NCI-H69 (cell line): Measurements from ENCODE around the gene USF2.

Experiments
- DNase-seq: peaks from one replicate; lab custom pipeline; 2025; lab: John Stamatoyannopoulos, UW

USF2 gene

DNA sequence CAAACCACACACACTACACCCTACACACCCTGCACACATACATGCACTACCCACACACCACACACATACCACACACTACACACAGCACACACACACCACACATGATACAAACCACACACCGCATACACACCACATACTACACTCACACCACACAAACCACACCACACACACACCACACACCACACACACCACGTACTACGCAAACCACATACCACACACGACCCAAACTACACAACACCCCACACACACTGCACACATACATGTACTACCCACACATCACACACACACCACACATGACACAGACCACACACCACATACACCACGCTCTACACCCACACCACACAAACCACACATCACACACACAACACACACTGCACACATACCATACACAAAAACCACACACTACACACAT is 29.8 kb downstream of the USF2 start:
- DNase-seq, result no peak

DNA sequence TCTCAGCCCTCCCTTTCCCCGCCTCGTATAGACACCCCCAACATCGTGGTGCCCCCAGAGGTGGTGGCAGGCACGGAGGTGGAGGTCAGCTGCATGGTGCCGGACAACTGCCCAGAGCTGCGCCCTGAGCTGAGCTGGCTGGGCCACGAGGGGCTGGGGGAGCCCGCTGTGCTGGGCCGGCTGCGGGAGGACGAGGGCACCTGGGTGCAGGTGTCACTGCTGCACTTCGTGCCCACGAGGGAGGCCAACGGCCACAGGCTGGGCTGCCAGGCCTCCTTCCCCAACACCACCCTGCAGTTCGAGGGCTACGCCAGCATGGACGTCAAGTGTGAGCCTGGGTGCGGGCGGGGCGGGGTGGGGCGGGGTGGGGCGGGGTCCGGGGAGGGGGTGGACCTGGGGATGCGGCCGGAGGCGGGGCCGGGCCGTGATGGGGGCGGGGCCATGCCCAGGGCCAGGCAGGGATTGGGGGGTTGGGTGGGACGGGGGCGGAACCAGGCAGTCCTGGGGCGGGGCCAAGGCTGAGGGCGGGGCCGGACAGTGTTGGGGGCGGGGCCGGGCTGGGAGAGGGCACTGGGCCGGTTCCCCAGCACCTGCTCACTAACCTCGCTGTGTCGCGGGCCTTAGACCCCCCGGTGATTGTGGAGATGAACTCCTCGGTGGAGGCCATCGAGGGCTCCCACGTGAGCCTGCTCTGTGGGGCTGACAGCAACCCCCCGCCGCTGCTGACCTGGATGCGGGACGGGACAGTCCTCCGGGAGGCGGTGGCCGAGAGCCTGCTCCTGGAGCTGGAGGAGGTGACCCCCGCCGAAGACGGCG is 31.0 kb downstream of the USF2 start:
- peak; percentile 11 for DNase-seq

DNA sequence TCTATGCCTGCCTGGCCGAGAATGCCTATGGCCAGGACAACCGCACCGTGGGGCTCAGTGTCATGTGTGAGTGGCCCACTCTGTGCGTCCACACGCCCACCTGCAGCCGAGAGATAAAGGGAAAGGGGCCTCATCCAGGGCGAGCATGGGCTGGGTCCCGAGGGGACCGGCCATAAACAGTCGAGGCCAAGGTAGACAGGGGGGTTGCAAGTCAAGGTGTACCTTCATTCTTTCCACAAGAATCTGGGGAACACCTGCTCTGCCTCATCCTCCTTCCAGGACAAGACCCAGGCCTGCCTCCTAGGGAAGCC is 31.5 kb downstream of the USF2 start:
- no peak for DNase-seq

DNA sequence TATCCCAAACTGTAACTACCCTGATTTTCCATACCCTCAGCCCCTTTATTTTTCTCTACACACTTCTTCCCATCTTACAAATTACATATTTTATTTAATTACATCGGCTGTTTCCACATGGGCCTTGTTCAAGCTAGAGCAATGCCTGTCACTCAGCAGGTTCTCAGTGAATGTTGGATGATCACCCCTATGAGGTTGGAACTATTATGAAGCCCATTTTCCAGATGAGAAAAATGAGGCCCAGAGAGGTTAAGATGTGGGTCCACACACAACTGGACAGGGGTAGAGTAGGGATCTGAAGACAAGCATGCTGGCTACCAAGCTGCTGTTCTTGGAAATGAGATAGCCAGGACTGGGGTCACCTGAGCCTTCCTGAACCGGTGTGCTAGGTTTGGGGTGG is 33.2 kb downstream of the USF2 start:
- no peak for DNase-seq

DNA sequence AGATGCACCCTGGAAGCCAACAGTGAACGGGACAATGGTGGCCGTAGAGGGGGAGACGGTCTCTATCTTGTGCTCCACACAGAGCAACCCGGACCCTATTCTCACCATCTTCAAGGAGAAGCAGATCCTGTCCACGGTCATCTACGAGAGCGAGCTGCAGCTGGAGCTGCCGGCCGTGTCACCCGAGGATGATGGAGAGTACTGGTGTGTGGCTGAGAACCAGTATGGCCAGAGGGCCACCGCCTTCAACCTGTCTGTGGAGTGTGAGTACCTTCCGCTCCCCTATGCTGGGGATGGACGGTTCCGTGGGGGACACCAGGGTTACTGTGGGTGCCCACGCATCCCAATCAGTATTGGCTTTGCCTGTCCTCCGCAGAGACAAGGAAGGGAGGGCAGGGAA is 33.7 kb downstream of the USF2 start:
- no peak for DNase-seq

DNA sequence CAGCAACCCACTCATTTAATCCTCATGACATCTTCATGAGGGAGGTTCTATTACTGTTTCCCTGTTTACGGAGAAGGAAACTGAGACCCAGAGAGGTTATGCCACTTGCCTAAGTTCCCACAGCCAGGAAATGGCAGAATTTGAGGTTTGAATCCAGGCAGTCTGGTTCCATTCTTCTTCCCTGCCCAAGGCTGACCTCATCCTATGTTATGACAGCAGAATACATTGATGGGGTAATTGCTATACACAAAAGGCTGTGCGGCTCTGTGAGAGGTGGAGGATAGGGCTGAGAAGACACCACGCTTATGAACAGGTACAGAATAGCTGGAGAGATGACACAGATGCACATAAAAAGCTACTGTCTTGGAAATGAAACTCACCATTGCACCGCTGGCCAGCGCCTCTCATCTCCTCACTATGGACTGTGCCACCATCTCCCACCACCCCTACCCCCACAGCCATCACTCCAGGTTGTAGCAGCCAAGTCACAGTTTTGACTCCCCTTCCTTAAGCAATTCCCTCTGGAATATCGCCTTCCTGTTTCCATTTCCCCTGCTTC is 34.7 kb downstream of the USF2 start:
- peak; percentile 23 for DNase-seq

DNA sequence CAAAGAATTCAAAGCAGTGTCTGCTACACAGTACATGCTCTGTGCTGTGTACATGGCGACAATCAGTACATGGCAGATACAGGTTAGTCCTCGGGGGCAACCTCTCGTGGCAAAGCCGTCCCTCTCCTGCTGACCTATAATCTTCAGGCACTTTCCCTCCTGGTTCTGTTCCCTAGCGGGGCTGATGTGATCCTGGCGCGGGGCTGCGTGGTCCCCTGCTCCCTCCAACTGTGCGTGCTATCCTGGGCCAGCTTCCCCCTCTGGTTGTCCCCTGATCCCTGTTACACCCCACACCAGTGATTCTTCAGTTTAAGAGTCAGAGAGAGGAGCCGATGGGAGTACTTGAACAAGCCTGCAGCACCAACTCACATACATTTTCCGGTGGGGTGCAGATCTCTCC is 35.3 kb downstream of the USF2 start:
- no peak for DNase-seq

DNA sequence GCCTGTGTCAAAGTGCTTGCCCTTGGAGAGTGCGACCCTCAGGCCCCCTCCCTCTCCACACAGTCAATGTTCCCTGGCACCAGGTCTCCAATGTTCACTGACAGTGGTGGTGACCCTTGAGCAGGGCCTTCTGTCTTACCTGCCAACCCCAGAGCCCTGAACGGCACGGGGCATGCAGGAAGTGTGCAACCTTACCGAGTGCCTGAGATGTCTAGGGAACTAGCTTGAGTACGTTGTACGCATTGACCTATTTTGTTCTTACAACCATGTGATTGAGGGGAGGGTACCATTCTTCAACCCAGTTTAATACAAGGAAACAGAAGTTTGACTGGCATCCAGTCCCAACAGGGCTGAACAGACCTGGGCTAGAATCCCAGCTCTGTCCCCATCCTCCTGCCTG is 36.4 kb downstream of the USF2 start:
- no peak for DNase-seq

DNA sequence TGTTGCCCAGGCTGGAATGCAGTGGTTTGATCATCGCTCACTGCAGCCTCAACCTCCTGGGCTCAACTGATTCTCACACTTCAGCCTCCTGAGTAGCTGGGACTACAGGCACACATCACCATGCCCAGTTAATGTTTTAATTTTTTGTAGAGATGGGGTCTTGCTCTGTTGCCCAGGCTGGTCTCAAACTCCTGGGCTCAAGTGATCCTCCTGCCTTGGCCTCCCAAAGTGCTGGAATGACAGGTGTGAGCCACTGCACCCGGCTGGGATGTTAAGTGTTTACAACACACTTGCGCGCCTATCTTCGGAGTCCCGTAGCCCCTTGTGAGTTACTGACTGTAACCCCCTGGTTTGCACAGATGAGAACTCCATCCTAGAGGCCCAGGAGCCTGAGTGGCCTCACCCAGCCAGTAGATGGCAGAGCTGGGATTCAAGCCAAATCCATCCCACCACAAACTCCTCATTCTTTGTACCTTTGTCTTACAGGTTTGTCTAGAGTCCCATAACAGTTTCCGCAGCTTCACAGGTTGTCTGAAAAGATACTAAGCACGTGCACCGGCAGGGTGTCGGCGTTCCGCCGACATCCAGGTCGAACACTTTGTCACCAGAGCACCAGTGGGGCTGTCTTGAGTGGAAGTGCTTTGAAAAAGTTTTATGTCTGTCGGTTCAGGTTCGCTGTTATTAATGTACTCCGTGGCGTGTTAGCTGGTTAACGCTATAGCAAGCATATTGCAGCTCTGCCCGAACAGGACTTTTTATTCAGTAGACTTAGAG is 37.9 kb downstream of the USF2 start:
- peak; percentile 20 for DNase-seq

DNA sequence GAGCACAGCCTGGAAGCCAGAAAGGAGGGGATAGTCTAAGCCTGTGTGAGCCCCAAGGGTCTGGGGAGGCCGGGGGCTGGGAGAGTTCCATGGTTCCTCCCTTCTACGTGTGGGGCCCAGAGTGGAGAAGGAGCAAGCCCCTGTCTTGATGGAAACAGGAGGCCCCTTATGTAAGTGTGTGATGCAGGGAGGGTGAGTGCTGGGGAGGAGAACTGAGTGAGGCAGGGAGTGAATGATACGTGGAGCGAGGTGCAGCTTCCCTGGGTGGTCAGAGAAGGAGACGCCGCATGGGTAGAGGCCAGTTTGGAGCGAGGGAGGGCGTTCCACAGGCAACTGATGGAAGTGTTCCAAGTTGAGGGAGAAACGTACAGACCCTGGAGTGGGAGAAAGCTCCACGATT is 39.2 kb downstream of the USF2 start:
- no peak for DNase-seq

DNA sequence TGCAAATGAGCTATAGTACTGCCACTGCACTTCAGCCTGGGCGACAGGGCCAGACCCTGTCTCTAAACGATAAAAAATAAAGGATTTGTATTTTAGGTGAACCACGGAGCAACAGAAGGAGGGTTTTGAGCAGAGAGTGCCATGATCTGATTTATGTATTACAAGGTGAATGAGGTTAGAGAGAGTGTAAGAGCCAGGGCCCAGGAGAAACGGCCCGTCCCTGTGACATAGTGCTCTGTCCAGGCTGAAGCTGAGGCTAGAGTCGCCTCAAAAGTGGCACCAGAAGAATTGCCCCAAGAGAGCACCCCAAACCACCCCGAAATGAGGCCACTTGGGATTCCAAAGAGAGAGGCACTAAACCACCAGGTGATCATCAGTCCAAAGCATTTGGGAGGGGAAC is 40.1 kb downstream of the USF2 start:
- DNase-seq, result no peak

DNA sequence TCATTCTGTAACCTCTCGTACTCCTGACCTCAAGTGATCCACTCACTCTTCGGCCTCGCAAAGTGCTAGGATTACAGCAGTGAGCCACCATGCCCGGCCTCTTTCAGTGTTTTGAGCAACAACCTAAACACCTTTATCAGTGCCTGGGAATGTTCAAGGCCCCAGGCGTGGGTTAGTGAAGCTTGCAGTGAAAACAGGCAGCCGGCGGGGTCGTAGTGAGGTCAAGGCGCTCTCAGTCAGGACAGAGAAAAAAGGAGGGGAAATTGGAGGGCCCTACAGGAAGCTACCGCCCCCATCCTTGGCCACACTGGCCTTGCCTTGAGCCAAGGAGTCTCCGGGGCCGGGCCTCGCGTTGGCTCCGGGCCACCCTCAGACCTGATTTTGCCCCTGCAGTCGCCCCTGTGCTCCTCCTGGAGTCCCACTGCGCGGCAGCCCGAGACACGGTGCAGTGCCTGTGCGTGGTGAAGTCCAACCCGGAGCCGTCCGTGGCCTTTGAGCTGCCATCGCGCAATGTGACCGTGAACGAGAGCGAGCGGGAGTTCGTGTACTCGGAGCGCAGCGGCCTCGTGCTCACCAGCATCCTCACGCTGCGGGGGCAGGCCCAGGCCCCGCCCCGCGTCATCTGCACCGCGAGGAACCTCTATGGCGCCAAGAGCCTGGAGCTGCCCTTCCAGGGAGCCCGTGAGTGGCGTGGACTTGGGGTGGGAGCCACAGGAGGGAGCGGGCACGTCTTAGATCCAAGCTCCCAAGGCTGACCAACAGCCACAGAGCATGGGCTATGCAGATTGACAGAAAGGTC is 40.9 kb downstream of the USF2 start:
- no peak for DNase-seq

DNA sequence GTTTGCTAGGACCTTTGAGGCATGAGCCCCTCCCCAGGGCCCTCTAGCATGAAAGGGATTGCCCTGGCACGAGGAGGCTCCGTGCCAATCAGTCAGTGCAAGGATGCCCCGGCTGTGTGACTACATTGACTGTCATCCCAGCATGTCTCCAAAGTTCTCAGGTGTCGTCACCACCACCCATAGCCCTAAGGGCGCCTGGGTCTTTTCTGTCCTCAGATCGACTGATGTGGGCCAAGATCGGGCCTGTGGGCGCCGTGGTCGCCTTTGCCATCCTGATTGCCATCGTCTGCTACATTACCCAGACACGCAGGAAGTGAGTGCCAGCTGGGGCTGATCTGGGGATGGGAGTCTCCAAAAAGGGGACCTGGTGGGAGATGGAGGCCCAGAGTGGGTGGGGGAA is 41.6 kb downstream of the USF2 start:
- DNase-seq, result no peak

DNA sequence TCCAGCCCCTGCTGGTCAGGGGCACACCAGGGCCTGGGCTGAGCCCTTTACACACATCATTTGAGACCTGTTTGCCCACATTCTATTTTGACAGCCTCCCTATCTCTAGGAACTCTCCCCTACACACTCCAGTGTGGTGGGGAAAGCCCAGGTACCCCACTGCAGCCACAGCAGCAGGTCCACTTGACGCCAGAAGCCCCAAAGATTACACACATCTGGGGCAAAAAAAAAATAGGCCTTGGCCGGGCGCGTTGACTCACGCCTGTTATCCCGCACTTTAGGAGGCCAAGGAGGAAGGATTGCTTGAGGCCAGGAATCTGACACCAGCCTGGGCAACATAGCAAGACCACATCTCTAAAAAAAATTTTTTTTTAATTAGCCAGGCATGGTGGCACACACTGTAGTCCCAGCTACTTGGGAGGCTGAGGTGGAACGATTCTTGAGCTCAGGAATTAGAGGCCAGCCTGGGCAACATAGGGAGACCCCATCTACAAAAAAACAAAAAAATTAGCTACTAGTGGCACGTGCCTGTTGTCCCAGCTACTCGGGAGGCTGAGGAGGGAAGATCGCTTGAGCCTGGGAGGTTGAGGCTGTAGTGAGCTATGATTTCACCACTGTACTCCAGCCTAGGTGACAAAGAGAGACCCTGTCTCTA is 42.2 kb downstream of the USF2 start:
- DNase-seq, result no peak

DNA sequence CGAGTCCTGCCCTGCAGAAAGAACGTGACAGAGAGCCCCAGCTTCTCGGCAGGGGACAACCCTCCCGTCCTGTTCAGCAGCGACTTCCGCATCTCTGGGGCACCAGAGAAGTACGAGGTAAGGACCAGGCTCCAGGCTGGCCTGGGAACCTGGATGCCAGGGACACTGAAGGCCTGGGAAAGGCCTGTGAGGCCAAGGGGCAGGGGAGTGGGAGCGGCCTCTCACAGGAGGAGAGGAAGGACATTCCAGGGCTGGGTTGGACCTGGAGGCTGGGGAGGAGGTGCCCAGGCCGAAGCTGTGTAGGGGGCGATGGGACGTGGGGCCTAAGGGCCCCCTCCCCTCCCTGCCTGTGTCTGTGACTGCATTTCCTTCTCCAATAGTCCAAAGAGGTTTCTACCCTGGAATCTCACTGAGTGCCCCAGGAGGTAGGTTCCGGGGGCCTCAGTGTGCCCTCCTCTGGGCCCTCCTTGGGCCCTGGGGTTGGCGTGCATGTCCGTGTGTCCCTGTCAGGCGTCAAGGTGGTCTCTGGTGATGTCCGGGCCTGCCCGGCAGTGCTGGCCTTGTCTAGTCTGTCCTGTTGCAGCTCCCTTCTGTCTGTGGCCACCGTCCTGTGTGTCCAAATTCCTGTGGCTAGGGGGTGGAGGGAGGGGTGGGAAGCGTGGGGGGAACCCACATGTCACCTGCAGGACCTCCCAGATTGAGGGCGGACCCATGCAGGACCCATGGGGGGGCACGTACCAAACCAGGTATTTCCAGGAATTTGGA is 43.3 kb downstream of the USF2 start:
- no peak for DNase-seq

DNA sequence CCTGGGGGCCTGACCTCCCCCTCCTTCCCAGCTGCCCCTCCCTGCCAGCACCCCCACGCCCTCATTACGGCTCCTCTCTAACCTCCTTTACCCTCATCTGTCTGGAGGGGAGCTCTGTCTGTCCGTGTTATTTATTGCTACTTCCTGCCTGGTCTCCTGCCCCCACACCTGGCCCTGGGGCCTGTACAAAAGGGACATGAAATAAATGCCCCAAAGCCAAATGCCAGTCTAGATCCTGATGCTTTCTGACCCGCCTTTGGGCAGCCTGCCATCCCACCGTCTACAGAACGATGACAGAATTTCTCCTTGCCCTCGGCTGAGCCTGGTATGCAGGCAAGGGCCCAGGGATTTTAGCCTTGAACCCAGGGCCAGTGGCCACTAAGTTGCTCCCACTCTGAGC is 44.8 kb downstream of the USF2 start:
- peak; percentile 28 for DNase-seq

DNA sequence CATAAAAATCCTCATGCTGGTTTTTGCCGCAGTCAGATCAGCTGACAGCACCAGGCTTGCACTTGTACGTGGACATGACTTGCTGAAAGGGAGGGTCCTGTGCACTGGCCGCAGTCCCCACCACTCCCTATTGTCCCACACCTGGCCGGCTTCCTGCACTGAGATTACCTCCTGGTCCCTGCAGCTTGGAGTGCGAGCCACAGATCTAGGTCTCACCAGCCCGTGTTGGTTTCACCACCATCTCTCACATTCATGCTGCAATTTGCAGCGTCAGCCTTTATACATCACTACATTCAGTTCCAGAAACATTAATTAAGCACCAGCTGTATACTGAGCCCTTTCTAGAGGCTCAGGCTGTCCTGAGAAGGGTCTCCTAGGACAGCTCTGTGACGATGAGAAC is 45.3 kb downstream of the USF2 start:
- DNase-seq, result no peak

DNA sequence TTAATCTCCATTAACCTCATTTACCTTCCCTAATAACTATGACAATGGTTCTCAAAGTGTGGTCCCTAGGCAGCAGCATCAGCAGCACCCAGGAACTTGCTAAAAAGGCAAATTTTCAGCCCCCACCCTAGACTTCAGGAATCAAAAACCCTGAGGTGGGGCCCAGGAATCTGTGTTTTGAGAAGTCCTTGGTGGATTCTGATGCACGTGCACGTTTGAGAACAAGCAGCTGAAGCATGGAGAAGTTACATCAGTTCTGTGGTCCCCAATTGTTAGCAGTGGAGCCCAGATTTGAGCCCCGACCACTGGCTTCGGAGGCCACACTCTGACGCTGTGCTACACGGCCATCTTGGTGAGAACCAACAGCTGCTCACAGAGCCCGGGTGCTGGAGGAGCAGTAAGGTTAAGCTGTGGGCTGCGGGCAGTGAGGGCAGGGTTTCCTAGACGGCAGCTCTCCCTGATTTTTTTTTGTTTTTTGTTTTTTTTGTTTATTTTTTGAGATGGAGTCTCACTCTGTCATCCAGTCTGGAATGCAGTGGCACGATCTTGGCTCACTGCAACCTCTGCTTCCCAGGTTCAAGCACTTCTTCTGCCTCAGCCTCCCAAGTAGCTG is 46.2 kb downstream of the USF2 start:
- no peak for DNase-seq

DNA sequence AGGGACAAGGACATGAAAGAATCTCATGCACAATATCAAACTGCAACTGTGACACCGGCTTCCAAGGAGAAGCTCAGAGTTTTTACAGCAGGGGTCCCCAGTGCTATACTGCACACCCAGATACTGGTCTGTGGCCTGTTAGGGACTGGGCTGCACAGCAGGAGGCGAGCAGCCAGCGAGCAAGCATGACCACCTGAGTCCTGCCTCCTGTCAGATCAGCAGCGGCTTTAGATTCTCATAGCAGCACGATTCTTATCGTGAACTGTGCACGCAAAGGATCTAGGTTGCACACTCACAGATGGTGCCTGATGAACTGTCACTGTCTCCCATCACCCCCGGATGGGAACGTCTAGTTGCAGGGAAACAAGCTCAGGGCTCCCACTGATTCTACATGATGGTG is 47.1 kb downstream of the USF2 start:
- DNase-seq, result no peak

DNA sequence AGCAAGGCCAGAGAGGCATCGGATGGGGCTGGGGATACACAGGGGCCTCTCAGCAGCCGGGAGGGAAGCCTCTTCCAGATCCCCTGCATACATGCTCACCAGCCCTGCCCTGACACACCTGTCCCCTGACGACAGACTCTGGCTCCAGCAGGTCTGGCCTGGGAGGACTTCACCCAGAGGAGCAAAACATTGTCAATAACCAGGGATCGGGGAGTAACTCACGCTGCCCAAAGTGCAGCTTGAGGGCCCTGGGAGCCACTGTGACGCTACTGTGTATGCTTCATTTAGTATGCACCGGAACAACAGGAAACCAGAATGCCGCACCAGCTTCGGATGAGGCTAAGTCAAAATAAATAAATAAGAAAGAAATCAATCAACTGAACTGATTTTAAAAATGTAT is 47.8 kb downstream of the USF2 start:
- DNase-seq, result no peak

DNA sequence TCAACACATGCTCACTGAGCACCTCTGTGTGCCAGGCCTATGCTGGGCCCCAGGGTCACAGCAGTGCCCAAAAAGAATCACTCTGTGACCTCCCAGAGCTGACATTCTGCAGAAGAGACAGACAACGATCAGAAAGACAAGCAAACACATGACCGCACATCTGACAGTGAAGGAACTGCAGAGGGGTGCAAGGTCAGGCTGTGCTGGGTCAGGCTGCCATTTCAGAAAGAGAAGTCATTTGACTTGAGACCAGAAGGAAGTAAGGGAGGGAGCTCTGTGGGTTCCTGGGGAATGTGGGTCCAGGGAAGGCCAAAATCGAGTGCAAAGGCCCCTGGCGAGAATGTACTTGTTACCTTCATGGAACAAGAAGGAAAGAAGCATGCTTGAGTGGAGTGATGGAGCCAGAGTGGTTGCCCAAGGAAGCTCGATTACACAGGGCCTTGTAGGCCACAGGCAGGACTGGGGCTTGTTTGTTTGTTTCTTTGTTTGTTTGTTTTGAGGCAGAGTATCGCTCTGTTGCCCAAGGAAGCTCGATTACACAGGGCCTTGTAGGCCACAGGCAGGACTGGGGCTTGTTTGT is 48.8 kb downstream of the USF2 start:
- DNase-seq, result no peak
